Common myeloid progenitor, CD34-positive (primary cell): ENCODE data around the gene XPR1.

Source experiments
- CTCF ChIA-PET: fragments of 350-600 bp; sonication (Branson Sonifier 250); formaldehyde crosslinking; loops from one replicate; lab custom pipeline; 2021; ENCODE audit warnings: antibody characterized with exemption; lab: Charles Lee
- POLR2A ChIA-PET: fragments of 350-600 bp; sonication (Branson Sonifier 250); formaldehyde crosslinking; loops from one replicate; lab custom pipeline; 2021; ENCODE audit warnings: antibody characterized with exemption; lab: Charles Lee
- DNase-seq, 3 donors: peaks; one replicate each; pipeline versions ENCODE4 v3.0.0 to v3.0.0-alpha.2; 2013
- H3K27ac ChIP-seq, 2 experiments: 1 replicate in 1 of 2; 2 replicates in 1 of 2; pipeline ENCODE4 v1.7.0; 2013; ENCODE audit warnings: inconsistent platforms in 2 of 2, low read length in 2 of 2, mild to moderate bottlenecking in 2 of 2, low read depth in 1 of 2, moderate library complexity in 1 of 2; ENCODE audit not compliant: severe bottlenecking in 2 of 2, insufficient read depth in 1 of 2, poor library complexity in 1 of 2
- H3K27me3 ChIP-seq, 5 experiments: replicated peaks in 2 of 5; 1 replicate in 3 of 5; 2 replicates in 2 of 5; pipeline versions ENCODE4 v1.6.1 to v1.7.0; 2013; ENCODE audit warnings: low read length in 4 of 5, mild to moderate bottlenecking in 2 of 5, moderate library complexity in 2 of 5, inconsistent platforms in 1 of 5; ENCODE audit not compliant: insufficient read depth in 5 of 5, control insufficient read depth in 4 of 5
- H3K36me3 ChIP-seq, 4 experiments: 1 replicate in 2 of 4; 2 replicates in 2 of 4; pipeline versions ENCODE4 v1.6.1 to v1.7.0; 2013; ENCODE audit warnings: low read length in 3 of 4, control low read depth in 1 of 4, mild to moderate bottlenecking in 1 of 4; ENCODE audit not compliant: control insufficient read depth in 4 of 4, insufficient read depth in 4 of 4
- H3K4me1 ChIP-seq, 4 experiments: 1 replicate in 3 of 4; 2 replicates in 1 of 4; pipeline versions ENCODE4 v1.6.1 to v1.7.1; 2013; ENCODE audit warnings: low read length in 3 of 4, mild to moderate bottlenecking in 3 of 4, control low read depth in 1 of 4, inconsistent platforms in 1 of 4, moderate library complexity in 1 of 4; ENCODE audit not compliant: control insufficient read depth in 4 of 4, insufficient read depth in 4 of 4; ENCODE audit errors: control extremely low read depth in 1 of 4
- H3K4me3 ChIP-seq, 7 experiments: 1 replicate in 4 of 7; 2 replicates in 3 of 7; pipeline versions ENCODE4 v1.5.1 to v1.7.0; 2013; ENCODE audit warnings: mild to moderate bottlenecking in 7 of 7, low read length in 6 of 7, moderate library complexity in 6 of 7, inconsistent platforms in 2 of 7, low read depth in 2 of 7, control low read depth in 1 of 7; ENCODE audit not compliant: insufficient read depth in 4 of 7, control insufficient read depth in 1 of 7; ENCODE audit errors: extremely low read depth in 1 of 7
- H3K9me3 ChIP-seq, 5 experiments: 1 replicate in 4 of 5; 2 replicates in 1 of 5; pipeline versions ENCODE4 v1.6.1 to v1.7.1; 2013; ENCODE audit warnings: low read length in 4 of 5, mild to moderate bottlenecking in 2 of 5, inconsistent platforms in 1 of 5, low read depth in 1 of 5, moderate library complexity in 1 of 5; ENCODE audit not compliant: control insufficient read depth in 4 of 5, insufficient read depth in 2 of 5; ENCODE audit errors: control extremely low read depth in 1 of 5
- WGBS: methylation state at CpG from one replicate; pipeline ENCODE4 v1.1.5; 2013; ENCODE audit not compliant: insufficient coverage; 5-methylcytosine and 5-hydroxymethylcytosine counted together

The XPR1 gene

GRCh38 chr1:180912801-180913565, 281.2 kb downstream of the XPR1 start, which contains the start of gene KIAA1614:
TSS of gene KIAA1614 (plus strand) at chr1:180912897. CDS start at chr1:180913244, 347 bp downstream.
- Histone ChIP-seq H3K27ac (no peak within 1 kb of the TSS), H3K27me3 (peaks cover 0 to 52% (median 15%) of the 10 kb centered on the region in 5 experiments), H3K4me1 (peaks cover 0 to 19% (median 16%) of the 10 kb centered on the region in 4 experiments), H3K9me3 (no peaks in the 10 kb centered on the region), H3K4me3 (peak within 1 kb of the TSS; percentile 23 to 75 (median 61)), H3K36me3 (no peaks in the 10 kb centered on the region)
- CTCF ChIA-PET = interaction anchor here (1.1 to 1.6 kb wide), 2 partner anchors 25 to 65 kb away, joined by 3 read pairs; no protein-coding TSS in a partner anchor
- WGBS = 9% methylated on average over 69 of the region's 76 CpGs
- POLR2A ChIA-PET = no interaction called here
- DNase-seq = peak in 1 of 3 donors; percentile 39

DNA sequence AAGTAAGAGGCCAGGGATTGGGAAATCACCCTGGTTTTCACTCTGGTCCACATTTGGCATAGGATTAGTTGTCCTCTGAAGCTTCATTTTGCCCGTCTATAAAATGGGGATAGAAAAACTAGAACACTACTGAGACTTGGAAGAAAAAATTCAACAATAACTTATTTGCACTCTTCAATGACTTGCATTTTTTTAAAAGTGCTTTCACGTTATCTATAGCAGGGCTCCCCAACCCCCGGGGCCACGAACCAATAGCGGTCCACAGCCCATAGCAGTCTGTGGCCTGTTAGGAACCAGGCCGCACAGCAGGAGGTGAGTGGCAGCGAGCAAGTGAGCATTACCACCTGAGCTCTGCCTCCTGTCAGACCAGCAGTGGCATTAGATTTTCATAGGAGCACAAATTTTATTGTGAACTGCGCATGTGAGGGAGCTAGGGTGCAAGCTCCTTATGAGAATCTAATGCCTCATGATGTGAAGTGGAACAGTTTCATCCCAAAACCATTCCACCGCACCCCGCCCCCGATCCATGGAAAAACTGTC, 283.7 kb downstream of the XPR1 start:
- ChIA-PET POLR2A (interaction anchor here (0.6 kb wide), 1 partner anchor 272 kb away, joined by 4 read pairs; no protein-coding TSS in a partner anchor), CTCF (interaction anchor here (1.3 kb wide), 2 partner anchors 11 to 34 kb away, joined by 3 to 5 read pairs; no protein-coding TSS in a partner anchor)
- Histone ChIP-seq H3K27ac (no peak overlapping the region), H3K36me3 (no peaks in the 10 kb centered on the region), H3K4me3 (no peak overlapping the region), H3K27me3 (peaks cover 0 to 51% (median 15%) of the 10 kb centered on the region in 5 experiments), H3K9me3 (no peaks in the 10 kb centered on the region), H3K4me1 (peaks cover 0 to 21% (median 16%) of the 10 kb centered on the region in 4 experiments)
- WGBS = 90% methylated on average over 9 of the region's 11 CpGs
- DNase-seq = no peak

GRCh38 chr1:180916012-180916770, 284.4 kb downstream of the XPR1 start:
- CTCF ChIA-PET = interaction anchor here (1.3 kb wide), 2 partner anchors 10 to 35 kb away, joined by 3 to 5 read pairs; no protein-coding TSS in a partner anchor
- H3K36me3 ChIP-seq = no peaks in the 10 kb centered on the region
- H3K4me3 ChIP-seq = no peak overlapping the region
- POLR2A ChIA-PET = no interaction called here
- H3K27me3 ChIP-seq = peaks cover 0 to 44% (median 14%) of the 10 kb centered on the region in 5 experiments
- WGBS = 94% methylated on average over 17 of the region's 17 CpGs
- DNase-seq = no peak
- H3K4me1 ChIP-seq = peaks cover 0 to 21% (median 16%) of the 10 kb centered on the region in 4 experiments
- H3K27ac ChIP-seq = no peak overlapping the region
- H3K9me3 ChIP-seq = no peaks in the 10 kb centered on the region

DNA sequence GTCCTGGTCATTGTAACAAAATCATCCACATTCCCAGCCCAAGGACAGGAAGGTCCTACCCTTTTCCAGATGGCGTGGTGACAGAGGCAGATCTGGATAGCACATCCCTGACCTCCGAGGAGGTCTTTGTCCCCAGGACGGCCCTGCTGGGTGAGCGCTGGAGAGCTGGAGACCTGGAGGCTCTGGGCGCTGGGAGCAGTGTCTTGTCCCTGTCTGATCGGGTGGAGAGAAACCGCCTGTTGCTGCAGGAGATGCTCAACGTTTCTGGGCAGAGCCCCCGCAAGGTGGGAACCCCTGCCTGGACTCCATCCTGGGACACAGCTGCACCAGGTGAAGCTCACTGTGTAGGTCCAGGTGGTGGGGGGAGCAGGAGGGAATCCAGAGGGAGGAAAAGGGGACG, 284.9 kb downstream of the XPR1 start:
- Histone ChIP-seq H3K4me1 (peaks cover 0 to 19% (median 14%) of the 10 kb centered on the region in 4 experiments), H3K27me3 (peaks cover 0 to 39% (median 9%) of the 10 kb centered on the region in 5 experiments), H3K9me3 (no peaks in the 10 kb centered on the region), H3K36me3 (no peaks in the 10 kb centered on the region), H3K27ac (no peak overlapping the region), H3K4me3 (no peak overlapping the region)
- ChIA-PET POLR2A (no interaction called here), CTCF (interaction anchor here (2.0 kb wide), 1 partner anchor 17 kb away, joined by 4 read pairs; no protein-coding TSS in a partner anchor)
- WGBS = 87% methylated on average over 3 of the region's 10 CpGs
- DNase-seq = no peak

DNA sequence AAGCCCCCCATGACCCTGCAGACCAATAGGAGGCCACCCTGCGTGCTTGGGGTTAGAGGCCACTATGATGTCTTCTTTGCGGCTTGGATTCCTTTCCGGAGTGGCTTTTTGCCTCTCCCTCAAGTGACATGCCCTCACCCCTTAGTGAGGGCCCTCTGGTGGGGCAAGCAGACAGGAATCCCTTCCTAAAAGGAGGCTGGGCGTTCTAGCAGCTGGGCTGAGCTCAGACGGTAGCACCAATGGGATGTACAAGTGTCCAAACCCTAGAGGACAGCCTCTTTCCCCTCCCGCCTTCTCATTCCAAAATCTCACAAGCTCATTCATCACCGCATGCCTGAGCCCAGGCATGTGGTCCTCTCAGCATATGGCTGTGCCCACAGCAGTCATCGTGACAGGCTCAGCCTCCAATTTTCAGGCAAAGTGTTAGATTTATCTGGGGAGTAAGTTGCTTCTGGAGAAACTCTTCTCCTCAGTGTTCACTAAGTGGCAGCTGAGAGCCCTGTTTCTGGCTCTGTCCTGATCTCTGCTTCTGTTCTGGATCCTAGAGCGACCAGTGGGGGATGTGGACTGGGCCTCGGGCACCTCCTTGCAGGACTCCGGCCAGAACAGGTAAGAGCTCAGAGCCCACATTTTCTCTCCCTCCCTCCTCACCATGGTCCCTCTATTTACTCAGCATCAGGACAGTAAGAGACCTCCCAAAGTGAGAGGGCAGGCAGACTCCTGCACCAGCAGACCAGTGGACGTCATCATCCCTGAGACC, 285.7 kb downstream of the XPR1 start:
- H3K4me3 ChIP-seq = no peak overlapping the region
- ChIA-PET POLR2A (no interaction called here), CTCF (interaction anchor here (0.7 to 2.0 kb wide), 2 partner anchors 17 to 36 kb away, joined by 3 to 4 read pairs; no protein-coding TSS in a partner anchor)
- no peaks in the 10 kb centered on the region for H3K9me3 ChIP-seq
- H3K27me3 ChIP-seq = peaks cover 0 to 32% (median 9%) of the 10 kb centered on the region in 5 experiments
- no peak overlapping the region for H3K27ac ChIP-seq
- H3K36me3 ChIP-seq = no peaks in the 10 kb centered on the region
- WGBS = 94% methylated on average over 10 of the region's 12 CpGs
- peaks cover 0 to 12% (median 8%) of the 10 kb centered on the region in 4 experiments for H3K4me1 ChIP-seq
- DNase-seq = peak in 1 of 3 donors; percentile 40

- no peak for DNase-seq
- Histone ChIP-seq H3K27ac (no peak overlapping the region), H3K9me3 (no peaks in the 10 kb centered on the region), H3K36me3 (no peaks in the 10 kb centered on the region), H3K27me3 (peaks cover 0 to 22% (median 6%) of the 10 kb centered on the region in 5 experiments), H3K4me1 (peaks cover 0 to 12% (median 7%) of the 10 kb centered on the region in 4 experiments), H3K4me3 (no peak overlapping the region)
- CTCF ChIA-PET = interaction anchor here (1.0 to 2.0 kb wide), 2 partner anchors 19 to 44 kb away, joined by 3 to 4 read pairs; no protein-coding TSS in a partner anchor
- WGBS = 91% methylated on average over 10 of the region's 10 CpGs
- POLR2A ChIA-PET = no interaction called here
Observed at GRCh38 chr1:180918519-180918918, 286.7 kb downstream of the XPR1 start.
